Subcutaneous abdominal adipose tissue (tissue), 5 donors: ENCODE results near the gene VIL1.

ENCODE experiments used
- H3K27ac ChIP-seq: one replicate; pipeline ENCODE4 v1.7.0; 2013; ENCODE audit warnings: low read depth, mild to moderate bottlenecking, inconsistent platforms, low read length, moderate library complexity
- H3K27me3 ChIP-seq, 5 donors: one replicate each; pipeline ENCODE4 v1.7.0; 2013; ENCODE audit warnings: low read length in 5 of 5, inconsistent platforms in 1 of 5; ENCODE audit not compliant: control insufficient read depth in 5 of 5, insufficient read depth in 4 of 5
- H3K36me3 ChIP-seq, 5 donors: one replicate each; pipeline ENCODE4 v1.7.0; 2013; ENCODE audit warnings: low read length in 5 of 5; ENCODE audit not compliant: control insufficient read depth in 5 of 5, insufficient read depth in 5 of 5
- H3K4me1 ChIP-seq, 5 donors: one replicate each; pipeline ENCODE4 v1.7.0; 2013; ENCODE audit warnings: low read length in 5 of 5, mild to moderate bottlenecking in 3 of 5, moderate library complexity in 1 of 5; ENCODE audit not compliant: control insufficient read depth in 5 of 5, insufficient read depth in 5 of 5
- H3K4me3 ChIP-seq, 5 donors: one replicate each; pipeline ENCODE4 v1.7.0; 2013; ENCODE audit warnings: low read length in 5 of 5, low read depth in 1 of 5
- H3K9ac ChIP-seq, 5 donors: one replicate each; pipeline ENCODE4 v1.7.0; 2013; ENCODE audit warnings: low read length in 5 of 5, mild to moderate bottlenecking in 4 of 5, moderate library complexity in 3 of 5
- H3K9me3 ChIP-seq, 5 donors: one replicate each; pipeline ENCODE4 v1.7.0; 2013; ENCODE audit warnings: low read length in 5 of 5; ENCODE audit not compliant: control insufficient read depth in 5 of 5
- donor health status: healthy.
- donor health status: healthy.
- donor health status: healthy.
- donor health status: healthy.
- donor health status: healthy.

VIL1 gene

DNA sequence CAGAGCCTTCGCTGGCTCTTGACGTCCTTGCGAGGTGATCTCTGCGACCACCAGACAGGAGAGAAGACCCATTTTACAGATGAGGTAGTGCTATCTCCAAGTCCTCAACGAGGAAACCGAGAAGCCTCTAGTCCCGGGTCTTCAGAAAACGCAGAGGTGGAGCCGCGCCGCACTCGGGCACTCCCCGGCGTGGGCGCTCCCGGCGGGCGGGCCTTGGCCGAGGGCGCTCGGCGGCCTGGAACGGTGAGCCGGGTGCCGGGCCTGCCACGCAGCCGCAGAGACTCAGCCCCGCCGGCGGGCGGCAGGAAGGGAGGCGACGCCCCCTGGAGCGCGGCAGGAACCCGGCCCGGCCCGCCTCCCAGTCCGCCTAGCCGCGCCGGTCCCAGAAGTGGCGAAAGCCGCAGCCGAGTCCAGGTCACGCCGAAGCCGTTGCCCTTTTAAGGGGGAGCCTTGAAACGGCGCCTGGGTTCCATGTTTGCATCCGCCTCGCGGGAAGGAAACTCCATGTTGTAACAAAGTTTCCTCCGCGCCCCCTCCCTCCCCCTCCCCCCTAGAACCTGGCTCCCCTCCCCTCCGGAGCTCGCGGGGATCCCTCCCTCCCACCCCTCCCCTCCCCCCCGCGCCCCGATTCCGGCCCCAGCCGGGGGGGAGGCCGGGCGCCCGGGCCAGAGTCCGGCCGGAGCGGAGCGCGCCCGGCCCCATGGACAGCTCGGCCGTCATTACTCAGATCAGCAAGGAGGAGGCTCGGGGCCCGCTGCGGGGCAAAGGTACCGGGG lies 19.3 kb upstream of the VIL1 start, which contains the start of gene CTDSP1:
CTDSP1 (plus strand) TSS at position 478 of the 776 bp plus-strand sequence; CDS start at position 701, 223 bp downstream.
- peak within 1 kb of the TSS; percentile 65 to 93 (median 80) for H3K4me3 ChIP-seq
- H3K4me1 ChIP-seq: peaks cover 7 to 67% (median 60%) of the 10 kb centered on the region in 5 donors
- H3K36me3 ChIP-seq: peaks cover 0 to 32% (median 28%) of the 10 kb centered on the region in 5 donors
- H3K27ac ChIP-seq: peak within 1 kb of the TSS; percentile 95
- H3K9me3 ChIP-seq: no peaks in the 10 kb centered on the region
- H3K9ac ChIP-seq: peak within 1 kb of the TSS; percentile 73 to 85 (median 82)
- H3K27me3 ChIP-seq: no peaks in the 10 kb centered on the region

DNA sequence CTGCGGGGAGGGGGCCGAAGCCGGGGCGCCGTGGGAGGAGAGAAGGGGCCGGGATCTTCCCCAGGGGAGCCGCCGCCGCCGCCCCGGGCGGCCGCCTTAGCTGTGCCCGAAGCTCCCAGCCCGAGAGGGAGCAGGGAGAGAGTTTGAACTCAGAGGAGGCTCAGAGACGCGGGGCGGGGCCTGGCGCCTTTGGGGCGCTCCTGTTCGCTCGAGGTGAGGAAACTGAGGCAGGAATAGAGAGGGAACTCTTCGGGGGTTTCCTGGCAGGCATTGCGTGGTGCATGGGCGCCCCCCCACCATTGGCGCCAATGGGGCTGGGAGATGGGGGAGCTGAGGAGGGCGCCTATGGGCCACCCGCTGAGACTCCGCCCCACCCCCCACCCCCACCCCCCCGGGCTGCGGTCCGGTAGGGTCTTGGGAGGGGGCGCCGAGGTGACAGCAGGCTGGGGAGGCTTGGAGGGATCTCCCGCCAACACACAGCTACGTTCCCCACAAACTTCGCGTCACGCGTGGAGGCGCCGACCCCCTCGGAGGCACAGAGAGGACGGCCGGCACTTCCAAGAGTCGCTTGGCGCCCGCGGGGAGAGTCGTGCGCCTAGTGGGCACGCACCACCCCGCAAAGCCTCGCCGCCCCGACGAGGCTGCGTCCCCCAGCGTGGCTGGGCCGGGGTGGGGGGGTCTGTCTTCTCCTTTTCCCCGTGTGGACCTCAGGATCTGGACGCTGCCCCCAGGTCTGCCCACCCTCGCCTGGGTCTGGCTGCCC lies 18.6 kb upstream of the VIL1 start:
- Histone ChIP-seq H3K27me3 (no peaks in the 10 kb centered on the region), H3K36me3 (peaks cover 0 to 40% (median 30%) of the 10 kb centered on the region in 5 donors), H3K4me3 (peak overlapping the region in 4 of 5 donors; percentile 74 to 93 (median 78)), H3K4me1 (peaks cover 7 to 74% (median 66%) of the 10 kb centered on the region in 5 donors), H3K27ac (peak overlapping the region; percentile 89), H3K9me3 (no peaks in the 10 kb centered on the region), H3K9ac (peak overlapping the region in 4 of 5 donors; percentile 72 to 83 (median 75))

DNA sequence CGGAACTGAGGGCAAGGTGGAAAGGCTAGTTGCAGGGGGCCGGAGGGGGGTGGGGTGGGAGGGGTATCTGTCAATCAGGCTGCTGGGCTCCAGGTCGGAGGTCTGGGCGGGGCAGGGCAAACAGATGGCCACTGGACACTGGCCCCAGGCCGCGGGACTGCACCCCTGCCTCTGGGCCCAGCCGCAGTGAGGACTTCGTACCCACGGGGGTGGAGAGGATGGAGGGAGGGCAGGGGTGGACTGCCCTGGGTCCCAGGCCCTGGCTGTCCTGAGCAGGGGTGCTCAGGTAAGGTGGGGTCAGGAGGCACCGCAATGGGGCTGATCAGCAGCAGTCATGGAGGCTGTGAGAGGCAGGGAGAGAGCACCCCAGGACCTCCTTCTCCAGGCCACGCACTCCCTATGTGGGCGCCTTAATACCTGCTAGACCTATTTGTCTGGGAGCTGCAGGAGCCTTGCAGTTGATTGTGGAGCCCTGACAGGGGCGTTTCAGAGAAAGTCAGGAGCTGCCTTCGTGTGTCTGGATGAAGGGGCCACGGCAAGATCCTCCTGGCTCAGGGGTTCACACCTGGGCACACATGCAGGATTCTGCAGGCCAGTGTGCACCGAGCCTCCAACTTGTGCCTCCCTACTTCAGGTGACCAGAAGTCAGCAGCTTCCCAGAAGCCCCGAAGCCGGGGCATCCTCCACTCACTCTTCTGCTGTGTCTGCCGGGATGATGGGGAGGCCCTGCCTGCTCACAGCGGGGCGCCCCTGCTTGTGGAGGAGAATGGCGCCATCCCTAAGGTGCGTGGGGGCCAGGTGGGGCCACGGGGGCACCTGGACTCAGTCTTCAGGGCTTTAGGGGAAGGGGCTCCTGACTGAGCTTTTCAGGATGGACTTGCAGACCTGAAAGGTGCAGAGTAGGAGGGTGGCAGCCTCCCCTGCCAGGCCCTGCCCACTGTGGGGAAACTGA lies 17.7 kb upstream of the VIL1 start:
- peak overlapping the region in 3 of 5 donors; percentile 43 to 77 (median 75) for H3K9ac ChIP-seq
- H3K27ac ChIP-seq: peak overlapping the region; percentile 37
- H3K4me3 ChIP-seq: peak overlapping the region; percentile 53 to 93 (median 77)
- peaks cover 0 to 42% (median 30%) of the 10 kb centered on the region in 5 donors for H3K36me3 ChIP-seq
- H3K27me3 ChIP-seq: no peaks in the 10 kb centered on the region
- peaks cover 7 to 76% (median 68%) of the 10 kb centered on the region in 5 donors for H3K4me1 ChIP-seq
- H3K9me3 ChIP-seq: no peaks in the 10 kb centered on the region

DNA sequence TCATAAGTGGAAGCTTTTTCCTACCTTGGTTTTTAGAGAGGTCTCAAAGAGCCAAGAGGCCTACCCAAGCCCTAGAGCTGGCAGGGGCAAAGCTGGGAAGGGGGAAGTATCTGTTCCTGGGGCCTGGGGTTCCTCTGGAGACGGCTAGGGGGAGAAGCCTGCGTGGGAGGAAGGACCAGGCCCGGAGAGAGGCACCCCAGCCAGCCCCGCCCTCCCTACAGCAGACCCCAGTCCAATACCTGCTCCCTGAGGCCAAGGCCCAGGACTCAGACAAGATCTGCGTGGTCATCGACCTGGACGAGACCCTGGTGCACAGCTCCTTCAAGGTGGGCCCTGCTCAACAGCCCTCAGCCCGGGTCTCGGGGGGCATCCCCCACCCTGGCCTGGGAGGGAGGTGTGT lies 17.0 kb upstream of the VIL1 start:
- Histone ChIP-seq H3K9ac (peak overlapping the region in 3 of 5 donors; percentile 35 to 71 (median 43)), H3K36me3 (peaks cover 0 to 42% (median 30%) of the 10 kb centered on the region in 5 donors), H3K9me3 (no peaks in the 10 kb centered on the region), H3K27me3 (no peaks in the 10 kb centered on the region), H3K27ac (peak overlapping the region; percentile 37), H3K4me1 (peaks cover 10 to 75% (median 66%) of the 10 kb centered on the region in 5 donors), H3K4me3 (peak overlapping the region in 1 of 5 donors; percentile 77)

DNA sequence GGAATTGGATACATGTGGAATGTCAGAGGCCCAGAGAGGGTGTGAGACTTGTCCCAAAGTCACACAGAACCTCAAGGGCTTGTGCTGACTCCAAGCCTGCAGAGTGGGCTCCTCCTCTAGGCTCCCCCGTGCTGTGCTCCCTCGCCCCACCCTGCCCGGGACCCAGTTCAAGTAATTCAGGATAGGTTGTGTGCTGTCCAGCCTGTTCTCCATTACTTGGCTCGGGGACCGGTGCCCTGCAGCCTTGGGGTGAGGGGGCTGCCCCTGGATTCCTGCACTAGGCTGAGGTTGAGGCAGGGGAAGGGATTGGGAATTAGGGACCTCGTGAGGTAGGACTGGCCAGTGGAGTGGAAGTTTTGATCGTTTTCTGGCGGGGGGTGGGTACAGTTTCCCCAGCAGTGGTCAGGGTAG lies 16.4 kb upstream of the VIL1 start:
- no peak overlapping the region for H3K4me3 ChIP-seq
- no peaks in the 10 kb centered on the region for H3K9me3 ChIP-seq
- H3K27me3 ChIP-seq: no peaks in the 10 kb centered on the region
- peaks cover 15 to 75% (median 66%) of the 10 kb centered on the region in 5 donors for H3K4me1 ChIP-seq
- H3K36me3 ChIP-seq: peaks cover 0 to 42% (median 30%) of the 10 kb centered on the region in 5 donors
- H3K27ac ChIP-seq: peak overlapping the region; percentile 37
- H3K9ac ChIP-seq: peak overlapping the region in 1 of 5 donors; percentile 71

DNA sequence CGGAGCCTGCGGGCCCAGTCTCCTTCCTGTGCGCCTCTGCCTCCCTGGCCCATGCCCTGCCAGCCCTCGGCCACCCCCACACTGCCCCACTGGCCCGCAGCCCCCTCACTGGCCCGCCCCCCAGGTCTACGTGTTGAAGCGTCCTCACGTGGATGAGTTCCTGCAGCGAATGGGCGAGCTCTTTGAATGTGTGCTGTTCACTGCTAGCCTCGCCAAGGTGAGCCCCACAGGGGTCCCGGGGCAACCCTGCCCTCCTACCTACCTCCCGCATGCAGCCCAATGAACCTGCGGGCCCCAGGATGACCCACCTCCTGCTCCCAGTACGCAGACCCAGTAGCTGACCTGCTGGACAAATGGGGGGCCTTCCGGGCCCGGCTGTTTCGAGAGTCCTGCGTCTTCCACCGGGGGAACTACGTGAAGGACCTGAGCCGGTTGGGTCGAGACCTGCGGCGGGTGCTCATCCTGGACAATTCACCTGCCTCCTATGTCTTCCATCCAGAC lies 16.0 kb upstream of the VIL1 start:
- H3K36me3 ChIP-seq: peaks cover 0 to 42% (median 30%) of the 10 kb centered on the region in 5 donors
- H3K9ac ChIP-seq: no peak overlapping the region
- no peaks in the 10 kb centered on the region for H3K9me3 ChIP-seq
- H3K27me3 ChIP-seq: no peaks in the 10 kb centered on the region
- H3K4me3 ChIP-seq: no peak overlapping the region
- peaks cover 12 to 73% (median 65%) of the 10 kb centered on the region in 5 donors for H3K4me1 ChIP-seq
- H3K27ac ChIP-seq: peak overlapping the region; percentile 37

DNA sequence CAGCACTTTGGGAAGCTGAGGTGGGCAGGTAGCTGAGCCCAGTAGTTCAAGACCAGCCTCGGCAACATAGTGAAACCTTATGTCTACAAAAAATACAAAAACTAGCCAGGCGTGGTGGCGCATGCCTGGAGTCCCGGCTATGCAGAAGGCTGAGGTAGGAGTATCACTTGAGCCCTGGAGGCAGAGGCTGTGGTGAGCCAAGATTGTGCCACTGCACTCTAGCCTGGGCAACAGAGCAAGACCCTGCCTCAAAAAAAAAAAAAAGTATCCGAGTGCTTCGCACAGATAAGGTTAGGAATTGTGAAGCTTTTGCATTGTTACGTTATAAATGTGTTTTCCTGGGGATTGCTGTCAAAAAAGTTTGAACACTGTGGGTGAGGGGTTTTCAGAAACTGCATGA lies 15.1 kb upstream of the VIL1 start:
- no peak overlapping the region for H3K27ac ChIP-seq
- no peaks in the 10 kb centered on the region for H3K27me3 ChIP-seq
- no peak overlapping the region for H3K9ac ChIP-seq
- H3K9me3 ChIP-seq: no peaks in the 10 kb centered on the region
- H3K4me1 ChIP-seq: peaks cover 12 to 68% (median 59%) of the 10 kb centered on the region in 5 donors
- no peak overlapping the region for H3K4me3 ChIP-seq
- H3K36me3 ChIP-seq: peaks cover 0 to 42% (median 30%) of the 10 kb centered on the region in 5 donors

DNA sequence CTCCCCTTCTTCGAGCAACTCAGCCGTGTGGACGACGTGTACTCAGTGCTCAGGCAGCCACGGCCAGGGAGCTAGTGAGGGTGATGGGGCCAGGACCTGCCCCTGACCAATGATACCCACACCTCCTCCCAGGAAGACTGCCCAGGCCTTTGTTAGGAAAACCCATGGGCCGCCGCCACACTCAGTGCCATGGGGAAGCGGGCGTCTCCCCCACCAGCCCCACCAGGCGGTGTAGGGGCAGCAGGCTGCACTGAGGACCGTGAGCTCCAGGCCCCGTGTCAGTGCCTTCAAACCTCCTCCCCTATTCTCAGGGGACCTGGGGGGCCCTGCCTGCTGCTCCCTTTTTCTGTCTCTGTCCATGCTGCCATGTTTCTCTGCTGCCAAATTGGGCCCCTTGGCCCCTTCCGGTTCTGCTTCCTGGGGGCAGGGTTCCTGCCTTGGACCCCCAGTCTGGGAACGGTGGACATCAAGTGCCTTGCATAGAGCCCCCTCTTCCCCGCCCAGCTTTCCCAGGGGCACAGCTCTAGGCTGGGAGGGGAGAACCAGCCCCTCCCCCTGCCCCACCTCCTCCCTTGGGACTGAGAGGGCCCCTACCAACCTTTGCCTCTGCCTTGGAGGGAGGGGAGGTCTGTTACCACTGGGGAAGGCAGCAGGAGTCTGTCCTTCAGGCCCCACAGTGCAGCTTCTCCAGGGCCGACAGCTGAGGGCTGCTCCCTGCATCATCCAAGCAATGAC lies 14.4 kb upstream of the VIL1 start:
- no peak overlapping the region for H3K4me3 ChIP-seq
- H3K27ac ChIP-seq: peak overlapping the region; percentile 81
- no peaks in the 10 kb centered on the region for H3K9me3 ChIP-seq
- peaks cover 0 to 42% (median 30%) of the 10 kb centered on the region in 5 donors for H3K36me3 ChIP-seq
- H3K27me3 ChIP-seq: no peaks in the 10 kb centered on the region
- H3K9ac ChIP-seq: no peak overlapping the region
- peaks cover 12 to 62% (median 54%) of the 10 kb centered on the region in 5 donors for H3K4me1 ChIP-seq
